NCI-H82 treated with DMSO at 0.1 percent for 48 hours (cell line): ENCODE results near the gene DSCAM.

Source experiments
- DNase-seq: peaks from one replicate; lab custom pipeline; 2025; ENCODE audit not compliant: unreplicated experiment; lab: John Stamatoyannopoulos, UW

DSCAM gene

DNA sequence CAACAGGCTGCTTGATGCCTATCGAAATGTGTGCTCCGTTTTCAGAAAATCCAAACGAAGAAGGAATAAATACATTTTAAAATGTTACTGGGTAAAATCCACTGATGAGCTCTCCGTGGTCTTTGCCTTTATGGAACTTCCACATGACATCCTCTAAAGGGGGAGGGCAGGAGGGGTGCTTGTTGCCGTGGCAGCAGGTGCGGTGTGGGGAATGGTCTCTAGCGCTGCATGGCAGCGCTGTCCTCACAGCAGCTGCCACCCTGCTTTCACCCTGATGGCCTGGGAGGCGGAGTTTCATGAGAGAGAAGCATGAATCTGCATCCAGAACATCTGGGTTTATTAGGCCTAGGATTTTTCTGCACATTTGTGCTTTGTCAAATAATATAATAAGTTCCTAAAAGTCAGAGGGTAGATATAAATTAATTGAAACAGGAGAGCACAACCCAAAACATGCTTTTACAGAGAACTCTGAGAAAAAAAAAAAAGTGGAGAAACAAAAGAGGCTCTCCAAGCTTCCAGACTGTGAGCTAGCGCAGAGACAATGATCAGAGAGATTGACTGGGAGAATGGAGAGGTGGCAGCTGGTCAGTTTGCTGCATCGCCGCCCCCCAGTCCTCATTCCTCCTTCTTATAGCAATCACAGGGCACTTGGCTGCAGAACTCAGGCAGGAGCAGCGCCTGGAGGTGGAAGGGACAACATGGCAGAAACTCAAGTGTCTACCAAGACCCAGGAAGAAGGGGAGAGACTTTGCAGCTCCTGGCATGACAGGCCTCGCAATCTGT is 228.6 kb downstream of the DSCAM start:
- no peak for DNase-seq

DNA sequence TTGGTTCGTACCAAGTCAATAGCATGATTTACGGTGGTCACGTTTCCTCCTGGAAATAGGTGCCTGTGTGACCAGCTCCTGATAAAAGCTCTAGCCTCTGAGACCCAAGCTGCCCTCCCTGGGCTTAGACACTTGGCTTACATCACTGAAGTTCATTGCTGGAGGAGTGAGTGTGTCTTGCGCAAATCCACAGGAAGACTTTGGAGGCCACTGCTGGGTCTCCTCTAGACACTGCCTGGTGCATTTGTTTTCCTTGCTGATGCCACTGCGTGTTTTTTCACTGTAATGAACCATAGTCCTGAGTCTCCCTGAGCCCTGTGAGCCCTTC is 230.6 kb downstream of the DSCAM start:
- DNase-seq = no peak

DNA sequence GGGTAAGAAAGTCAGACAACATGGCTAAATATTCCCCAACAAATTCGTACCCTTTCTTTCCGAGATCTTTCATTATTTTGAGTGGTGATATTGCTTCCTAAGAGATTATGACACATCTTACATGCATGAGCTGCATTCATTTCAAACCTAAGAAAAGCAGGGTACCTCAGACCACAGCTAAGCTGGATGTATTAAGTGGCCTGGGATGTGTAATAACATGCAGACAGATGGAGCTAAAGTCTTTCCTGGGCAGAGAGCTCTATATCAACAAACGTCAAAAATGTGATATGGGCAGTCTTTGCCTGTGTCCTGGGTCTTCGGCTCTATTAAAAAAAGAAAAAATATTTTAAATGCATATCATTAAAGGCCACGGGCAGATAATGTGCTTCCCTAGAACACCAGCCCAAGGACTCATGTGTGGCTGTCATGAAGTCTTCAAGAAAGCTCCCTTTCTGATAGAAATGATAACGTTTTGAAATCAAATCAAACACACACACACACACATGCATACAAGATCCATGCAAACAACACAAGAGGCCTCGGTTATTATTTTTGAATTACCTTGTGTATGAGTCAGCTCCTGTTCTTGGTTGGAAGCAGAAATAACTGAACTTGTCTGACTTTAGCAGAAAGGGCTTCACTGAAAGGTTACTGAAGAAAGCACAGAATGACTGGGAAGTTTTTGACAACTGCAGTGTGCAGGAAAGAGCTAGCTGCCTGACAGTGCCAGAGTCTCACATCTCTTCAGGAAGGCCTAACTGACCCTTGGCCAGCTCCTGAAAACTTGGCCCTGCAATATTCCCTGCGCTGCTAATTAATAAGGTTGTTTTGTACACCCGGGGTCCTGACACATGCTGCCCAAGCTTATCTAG is 231.2 kb downstream of the DSCAM start:
- peak; percentile 39 for DNase-seq

DNA sequence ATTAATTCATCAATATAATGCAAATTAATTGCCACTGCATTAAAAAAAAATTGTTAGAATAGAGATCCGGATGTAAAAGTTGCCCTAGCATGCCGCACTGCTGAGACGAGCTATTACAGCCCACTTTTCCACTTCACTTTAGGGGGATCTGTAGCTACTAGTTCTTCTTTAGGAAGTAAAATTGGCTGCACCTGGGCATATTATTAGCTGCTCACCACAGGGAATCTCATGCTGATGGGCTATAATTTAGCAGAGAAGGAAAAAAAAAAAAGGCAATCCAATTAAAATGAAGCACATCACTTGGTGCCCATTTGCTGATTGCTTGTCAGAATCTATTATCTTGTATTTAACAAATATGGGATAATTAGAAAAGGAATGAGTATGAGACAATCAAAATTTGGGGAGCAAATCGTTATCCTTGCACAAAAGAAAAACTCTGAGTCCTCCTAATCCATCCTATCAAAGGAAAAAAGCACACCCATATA is 233.4 kb downstream of the DSCAM start:
- DNase-seq = no peak

DNA sequence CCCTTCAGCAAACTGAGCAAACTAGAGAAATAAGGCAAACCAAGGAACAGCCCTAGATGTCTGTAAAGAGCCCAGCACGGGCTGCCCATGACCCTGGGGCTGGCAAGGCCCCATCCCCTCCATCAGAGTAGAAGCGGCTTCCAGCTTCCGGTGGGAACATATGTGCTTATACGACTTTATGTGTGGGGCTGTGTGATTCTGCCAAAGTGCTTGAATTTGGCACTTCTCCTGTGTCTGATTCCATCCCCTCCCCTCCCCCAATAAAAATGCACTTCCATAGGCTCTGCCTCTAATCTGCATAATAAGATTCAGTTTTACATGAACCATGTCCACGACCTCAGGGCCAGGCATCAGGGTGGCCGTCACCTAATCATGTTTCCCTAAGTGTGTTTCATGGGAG is 236.6 kb downstream of the DSCAM start:
- no peak for DNase-seq

DNA sequence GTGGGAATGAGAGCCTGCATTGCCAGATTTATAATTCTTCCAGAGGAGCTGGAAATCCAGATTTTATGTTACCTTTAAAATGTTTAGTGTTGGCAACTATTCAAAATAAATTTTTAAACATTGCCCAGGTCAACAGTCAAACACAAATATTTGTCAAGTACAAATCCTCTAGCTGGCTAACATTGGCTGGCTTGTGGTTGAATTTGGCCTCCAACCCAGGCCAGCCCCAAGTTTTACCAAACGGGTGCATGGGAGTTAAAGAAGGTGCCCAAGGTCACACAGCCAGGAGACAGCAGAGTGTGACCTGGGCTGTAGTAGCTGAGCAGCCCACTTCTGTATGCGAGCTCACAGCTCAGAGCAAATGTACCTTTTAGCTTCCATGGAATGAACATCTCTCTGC is 240.6 kb downstream of the DSCAM start:
- no peak for DNase-seq

DNA sequence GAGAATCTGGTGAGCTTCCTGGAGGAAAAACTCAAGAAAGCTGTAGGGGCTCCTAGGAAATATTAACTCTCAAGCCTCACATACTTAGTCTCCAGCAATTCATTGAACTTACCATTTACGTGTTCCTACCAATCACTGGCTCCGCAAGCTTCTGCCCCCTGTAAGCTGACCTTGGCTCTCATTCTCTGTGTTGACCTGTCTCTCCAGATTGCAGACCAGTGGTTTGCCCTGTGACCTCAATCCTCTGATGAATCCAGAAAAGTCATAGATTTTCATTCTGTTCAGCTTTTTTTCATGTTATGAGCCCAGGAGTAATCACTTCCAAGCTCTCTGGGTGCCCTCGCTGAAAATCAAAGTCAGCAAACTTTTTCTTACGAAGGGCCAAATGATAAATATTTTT is 241.9 kb downstream of the DSCAM start:
- no peak for DNase-seq

DNA sequence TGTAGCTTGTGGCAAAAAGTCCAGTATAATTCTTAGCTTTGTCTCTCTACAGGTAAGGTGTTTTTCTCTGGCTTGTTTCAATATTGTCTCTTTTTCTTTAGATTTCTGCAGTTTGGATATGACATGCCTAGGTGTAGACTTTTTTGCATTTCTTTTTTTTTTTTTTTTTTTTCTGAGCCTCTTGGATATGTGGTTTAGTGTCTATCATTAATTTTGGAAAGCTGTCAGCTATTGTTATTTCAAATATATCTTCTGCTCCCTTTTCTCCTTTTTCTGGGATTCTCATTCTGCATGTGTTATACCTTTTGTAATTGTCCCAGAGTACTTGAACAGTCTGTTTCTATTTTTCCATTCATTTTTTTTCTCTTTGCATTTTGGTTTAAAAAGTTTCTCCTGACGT is 243.2 kb downstream of the DSCAM start:
- DNase-seq = no peak

DNA sequence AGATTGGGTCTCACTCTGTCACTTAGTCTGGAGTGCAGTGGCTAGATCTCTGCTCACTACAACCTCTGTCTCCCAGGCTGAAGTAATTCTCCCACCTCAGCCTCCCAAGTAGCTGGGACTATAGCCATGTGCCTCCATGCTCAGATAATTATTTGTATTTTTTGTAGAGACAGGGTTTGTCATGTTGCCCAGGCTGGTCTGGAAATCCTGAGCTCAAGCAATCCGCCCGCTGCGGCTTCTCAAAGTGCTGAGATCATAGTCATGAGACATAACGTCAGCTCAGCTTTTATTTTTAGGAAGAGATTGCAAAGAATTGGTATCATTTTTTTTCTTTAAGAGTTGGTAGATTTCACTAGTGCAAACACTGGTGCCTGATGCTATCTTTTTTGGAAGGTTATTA is 244.9 kb downstream of the DSCAM start:
- DNase-seq = no peak

DNA sequence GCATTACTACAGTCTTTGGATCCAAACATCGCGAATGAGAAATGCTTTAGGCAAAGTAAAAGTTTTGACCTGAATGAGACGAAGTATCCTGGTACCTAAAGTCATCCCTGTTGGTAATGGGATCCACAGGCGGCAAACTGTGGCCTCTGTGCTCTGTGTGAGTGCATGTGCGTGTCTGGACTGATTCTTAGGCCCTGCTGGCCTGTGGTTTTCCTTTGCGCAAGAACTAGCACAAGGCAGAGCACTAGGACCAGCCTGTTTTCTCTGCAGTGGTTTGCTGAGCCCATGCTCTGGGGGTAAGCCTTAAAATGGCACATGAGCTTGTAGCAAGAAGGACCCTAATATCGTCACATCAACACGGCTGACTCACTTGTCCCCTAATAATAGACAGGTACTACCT is 251.2 kb downstream of the DSCAM start:
- no peak for DNase-seq

DNA sequence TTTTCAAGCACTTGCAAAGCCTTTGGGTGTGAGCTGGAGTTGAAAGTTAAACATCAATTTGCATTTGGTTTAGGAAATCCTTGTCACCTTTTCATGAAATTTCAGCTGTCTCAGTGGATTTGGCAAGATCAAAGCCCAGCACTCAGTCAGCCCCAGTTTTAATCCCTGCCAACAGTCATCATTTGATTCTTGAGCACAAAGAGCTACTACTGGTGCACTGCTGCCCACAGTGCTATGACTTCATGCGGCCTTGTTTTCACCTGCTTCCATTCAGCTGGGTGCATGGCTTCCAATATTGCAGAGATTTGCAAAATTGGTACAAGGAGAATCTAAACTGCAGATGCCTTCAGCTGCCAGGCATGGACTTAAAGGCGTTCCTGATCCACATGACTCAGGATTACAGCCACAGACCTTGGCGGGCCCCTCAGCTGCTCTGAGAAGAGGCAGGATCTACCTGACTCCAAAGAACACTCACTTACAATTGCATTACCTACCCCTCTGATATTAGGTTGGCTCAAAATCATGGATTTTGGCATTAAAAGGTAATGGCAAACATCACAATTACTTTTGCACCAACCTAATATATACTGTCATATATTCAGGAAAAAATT is 259.1 kb downstream of the DSCAM start:
- peak; percentile 68 for DNase-seq

DNA sequence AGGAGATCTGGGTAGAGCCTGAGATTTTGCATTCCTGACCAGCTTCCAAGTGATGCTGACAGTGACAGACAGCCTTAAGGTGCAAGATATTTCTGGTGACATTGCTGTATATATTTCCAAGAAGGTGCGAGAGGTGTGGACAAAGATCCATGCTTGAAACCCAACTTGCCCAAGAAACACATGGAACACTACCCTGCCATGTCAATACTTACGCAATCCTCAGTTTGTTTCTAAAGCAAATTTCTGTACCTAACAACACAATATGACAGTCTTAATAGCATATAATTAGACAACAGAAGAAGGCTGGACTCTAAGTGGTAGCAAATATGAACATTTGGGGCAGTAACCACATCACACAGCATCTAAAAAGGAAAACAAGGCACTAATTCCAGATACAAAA is 260.4 kb downstream of the DSCAM start:
- no peak for DNase-seq

DNA sequence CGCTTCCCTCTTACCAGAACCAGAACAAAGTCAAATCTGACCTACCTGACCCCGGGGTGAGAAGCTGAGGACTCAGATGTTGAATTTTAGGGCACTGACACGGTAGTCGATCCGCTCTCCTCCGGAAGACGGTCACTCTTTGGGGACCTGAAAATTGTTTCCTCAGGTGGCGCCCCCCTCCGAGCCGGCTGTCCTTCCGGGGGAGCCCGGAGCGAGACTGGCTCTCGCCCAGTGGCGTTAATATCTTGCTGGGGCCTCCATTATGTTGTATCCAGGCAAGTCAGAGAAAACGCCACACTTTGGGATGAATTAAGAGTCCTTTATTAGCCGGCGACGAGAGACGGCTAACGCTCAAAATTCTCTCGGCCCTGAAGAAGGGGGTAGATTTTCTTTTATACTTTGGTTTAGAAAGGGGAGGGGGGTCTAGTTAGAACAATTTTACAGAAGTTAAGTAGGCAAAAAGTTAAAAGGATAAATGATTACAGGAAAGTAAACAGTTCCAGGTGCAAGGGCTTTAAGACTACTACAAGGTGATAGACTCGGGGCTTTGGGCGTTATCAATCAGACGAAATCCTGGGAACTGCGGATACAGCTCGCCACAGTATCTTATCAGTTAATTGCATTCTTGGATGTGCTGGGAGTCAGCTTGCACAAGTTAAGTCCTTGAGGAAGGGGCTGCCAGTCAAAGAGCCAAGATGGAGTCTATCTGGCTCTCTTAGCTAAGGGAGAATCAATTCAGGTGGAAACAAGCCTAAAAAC is 269.5 kb downstream of the DSCAM start:
- no peak for DNase-seq

DNA sequence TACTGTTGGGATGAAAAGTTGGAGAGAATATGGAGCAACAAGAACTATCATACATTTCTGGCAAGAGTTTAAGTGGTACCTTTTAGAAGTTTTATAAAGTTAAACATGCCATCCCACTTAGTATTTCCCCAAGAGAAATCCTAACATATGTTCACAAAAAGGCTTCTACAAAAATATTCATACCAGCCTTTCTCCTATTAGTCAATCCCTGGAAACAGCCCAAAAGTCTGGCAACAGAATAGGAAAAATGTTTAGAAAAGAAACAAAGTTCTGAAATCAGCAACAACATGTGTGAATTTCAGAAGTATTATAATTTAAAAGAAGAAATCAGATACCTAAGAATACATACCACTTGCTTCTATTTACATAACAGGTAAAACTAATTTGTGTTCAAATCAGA is 271.0 kb downstream of the DSCAM start:
- DNase-seq = no peak

DNA sequence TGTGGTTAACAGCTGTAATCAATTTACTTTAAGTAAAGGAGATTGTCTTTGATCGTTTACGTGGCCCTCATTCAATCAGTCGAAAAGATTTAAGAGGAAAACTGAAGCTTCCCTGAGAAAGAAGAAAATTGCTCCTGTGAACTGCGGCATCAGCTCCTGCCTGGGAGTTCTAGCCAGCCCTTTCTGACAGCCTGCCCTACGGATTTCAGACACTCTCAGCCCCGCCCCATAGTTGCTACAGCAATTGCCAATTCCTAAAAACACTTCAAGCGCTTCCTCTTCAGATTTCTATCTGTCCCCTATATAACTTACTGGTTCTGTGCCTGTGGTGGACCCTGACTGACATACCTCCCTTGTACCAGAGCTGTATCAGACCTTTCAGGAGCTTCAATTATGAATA is 277.6 kb downstream of the DSCAM start:
- no peak for DNase-seq

DNA sequence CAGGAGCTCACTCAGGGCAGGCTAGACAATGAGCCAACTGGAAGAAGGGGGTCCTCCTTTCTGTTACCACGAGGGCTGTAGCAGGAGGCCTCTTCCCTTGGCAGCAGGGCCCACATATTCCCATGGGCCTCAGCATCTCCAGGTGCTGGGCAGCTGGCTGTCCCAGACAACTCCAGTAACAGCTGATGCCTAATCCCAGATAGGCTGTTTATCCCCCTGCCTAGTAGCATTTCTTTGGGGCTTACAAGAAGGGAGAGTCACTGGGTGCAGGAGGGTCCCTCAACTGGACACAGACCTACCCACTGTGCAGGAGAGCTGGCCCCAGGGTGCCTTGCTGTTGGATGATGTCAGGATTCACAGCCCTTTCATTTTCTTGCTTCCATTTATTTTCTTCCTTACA is 278.2 kb downstream of the DSCAM start:
- peak; percentile 70 for DNase-seq

DNA sequence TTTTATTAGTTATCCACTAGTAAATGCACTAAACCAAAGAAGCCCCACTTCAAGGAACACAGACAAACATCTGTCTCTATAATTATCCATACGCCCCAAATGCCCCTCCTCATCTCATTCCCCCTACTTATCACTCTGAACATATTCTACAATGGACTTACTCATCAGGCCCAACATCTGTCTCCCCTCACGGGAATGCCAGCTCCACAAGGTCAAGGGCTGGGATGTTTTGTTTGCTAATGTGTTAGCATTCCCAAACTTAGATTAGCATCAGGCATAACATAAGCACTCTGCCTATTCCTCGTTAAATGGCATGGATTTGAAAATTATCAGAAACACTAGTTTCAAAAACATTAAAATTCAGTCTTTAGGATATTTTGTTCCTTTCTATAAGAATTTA is 279.5 kb downstream of the DSCAM start:
- DNase-seq = peak; percentile 18

DNA sequence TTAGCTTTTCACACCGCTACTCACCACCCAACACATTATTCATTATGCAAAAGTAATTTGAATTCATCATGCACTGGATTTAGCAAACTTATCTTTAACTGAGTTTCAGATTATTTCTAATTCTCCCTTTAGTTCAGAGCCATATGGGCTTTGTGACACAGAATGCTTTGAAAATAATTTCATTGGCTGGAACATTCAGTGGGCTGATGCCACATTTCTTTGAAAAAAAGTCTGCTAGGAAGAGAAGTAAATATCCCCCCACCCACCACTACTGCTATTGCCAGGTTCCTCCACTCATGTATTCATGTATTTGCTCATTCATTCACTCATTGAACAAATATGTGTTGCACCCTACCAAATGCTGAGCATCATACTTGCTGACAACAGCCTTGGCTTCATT is 280.5 kb downstream of the DSCAM start:
- DNase-seq = no peak

DNA sequence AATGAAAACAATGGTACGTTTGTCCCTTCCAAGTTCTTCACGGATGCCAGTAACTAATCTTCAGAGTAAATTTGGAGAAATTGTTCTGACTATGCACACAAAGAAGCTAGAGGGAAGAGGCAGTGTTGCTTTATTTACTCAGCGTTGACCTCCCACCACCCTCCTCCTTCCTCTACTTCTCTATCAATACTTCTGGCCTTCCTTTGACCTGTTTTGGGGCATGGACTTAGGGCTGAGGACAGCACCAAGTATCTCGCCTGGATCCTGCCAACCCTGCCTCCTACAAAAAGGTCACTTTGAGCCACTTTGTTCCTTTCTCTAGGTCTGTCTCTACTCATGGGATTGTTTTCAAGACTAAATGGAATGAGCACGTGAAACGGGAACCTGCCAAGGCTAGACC is 282.6 kb downstream of the DSCAM start:
- DNase-seq = no peak

DNA sequence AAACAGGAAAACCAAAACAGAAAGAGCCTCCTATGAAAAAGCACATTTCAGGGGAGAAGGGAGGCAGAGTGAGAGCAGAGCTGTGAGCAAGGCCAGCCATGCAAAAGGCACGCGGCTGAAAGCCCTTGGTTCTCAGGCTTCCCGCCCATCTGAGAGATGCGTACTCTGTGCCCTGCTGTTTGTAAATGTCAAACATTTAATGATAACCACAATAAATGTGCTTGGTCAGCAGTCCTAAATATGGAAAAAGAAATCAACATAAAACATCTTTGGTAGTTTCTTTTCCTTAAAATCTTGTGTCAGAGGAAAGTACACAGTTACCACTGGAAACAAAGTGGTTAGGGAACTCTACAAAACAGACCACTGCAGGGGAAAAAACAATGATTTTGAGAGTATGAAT is 283.1 kb downstream of the DSCAM start:
- no peak for DNase-seq
